ENCODE data around the gene GIT1.

The GIT1 gene

DNA sequence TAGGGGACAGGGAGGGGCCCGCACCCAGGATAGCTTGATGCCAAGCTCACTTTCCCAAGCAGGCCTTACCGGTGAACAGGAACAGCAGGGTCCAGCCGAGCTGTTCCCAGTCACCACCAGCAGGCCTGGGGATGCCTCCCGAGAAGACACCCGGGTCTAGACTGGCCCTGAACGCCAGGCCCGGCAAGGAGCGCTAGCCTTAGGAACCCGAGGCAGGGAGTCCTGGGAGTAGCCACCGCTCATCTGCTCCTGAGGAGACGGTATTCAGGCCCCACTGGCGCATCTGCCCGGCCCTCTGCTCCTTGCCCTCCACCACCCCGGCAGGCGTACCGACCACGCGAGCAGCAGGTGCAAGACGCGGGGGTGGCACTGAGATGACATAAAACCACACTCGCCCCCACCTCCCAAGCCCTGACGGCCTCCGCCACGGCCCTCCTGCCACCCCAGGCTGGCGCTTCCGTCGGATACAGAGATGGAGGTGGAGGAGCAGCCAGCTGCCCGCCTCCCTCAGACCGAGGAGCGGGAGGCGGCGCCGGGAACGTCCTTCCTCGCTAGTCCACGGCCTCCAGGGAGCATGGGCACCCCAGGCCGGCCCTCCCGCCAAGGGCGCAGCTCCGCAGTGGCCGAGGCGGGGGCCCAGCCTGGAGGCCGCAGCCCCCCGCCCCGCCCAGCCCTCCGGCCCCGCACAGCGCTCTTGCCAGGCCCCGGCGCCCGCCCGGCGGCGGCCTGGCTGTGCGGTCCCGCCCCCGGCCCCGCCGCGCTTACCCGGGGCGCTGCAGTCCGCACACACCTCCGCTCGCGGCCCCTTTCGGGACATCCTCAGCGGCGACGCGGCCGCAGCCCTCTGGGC lies 661 bp downstream of the GIT1 start:
- TF ChIP-seq, protein P1, sequence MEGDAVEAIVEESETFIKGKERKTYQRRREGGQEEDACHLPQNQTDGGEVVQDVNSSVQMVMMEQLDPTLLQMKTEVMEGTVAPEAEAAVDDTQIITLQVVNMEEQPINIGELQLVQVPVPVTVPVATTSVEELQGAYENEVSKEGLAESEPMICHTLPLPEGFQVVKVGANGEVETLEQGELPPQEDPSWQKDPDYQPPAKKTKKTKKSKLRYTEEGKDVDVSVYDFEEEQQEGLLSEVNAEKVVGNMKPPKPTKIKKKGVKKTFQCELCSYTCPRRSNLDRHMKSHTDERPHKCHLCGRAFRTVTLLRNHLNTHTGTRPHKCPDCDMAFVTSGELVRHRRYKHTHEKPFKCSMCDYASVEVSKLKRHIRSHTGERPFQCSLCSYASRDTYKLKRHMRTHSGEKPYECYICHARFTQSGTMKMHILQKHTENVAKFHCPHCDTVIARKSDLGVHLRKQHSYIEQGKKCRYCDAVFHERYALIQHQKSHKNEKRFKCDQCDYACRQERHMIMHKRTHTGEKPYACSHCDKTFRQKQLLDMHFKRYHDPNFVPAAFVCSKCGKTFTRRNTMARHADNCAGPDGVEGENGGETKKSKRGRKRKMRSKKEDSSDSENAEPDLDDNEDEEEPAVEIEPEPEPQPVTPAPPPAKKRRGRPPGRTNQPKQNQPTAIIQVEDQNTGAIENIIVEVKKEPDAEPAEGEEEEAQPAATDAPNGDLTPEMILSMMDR (IDR thresholded peaks at IDR 0.05; ENCODE audit: low read depth, low read length) = no peak
- DNase-seq (ENCODE audit: low read depth in 2 of 2) = peak; percentile 29 to 38
- H3K4me3 ChIP-seq (replicated peaks in 1 of 2; ENCODE audit: low read depth in 2 of 2, low read length in 2 of 2) = peak overlapping the region; percentile 82 to 90

DNA sequence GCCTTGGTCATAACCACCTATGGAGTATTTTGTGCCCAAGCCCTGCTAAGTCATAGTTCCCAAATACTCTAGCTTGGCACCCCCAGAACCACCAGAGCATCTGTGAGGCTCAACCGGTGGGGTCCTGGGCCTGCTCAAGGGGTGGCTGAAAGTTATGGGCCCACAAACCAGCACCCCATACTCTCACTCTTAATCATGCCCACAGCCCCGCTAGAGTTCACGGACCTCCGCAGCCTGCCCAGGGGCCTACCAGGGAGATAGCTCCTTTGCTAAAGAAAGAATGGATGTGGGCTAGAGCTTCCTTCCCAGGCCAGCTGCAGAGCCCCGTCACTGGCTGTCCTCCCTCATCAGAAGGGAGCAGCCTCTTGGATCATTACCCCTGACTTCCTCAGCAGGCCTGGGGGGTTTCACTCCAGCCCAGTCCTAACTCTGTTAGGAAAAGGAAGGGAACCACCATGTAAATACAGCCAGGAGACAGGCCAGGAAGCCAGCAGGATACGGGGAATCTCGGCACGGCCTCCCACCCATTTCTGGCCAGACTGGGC lies 1.4 kb downstream of the GIT1 start:
- DNase-seq (ENCODE audit: low read depth in 2 of 2) = no peak
- H3K4me3 ChIP-seq (replicated peaks in 1 of 2; ENCODE audit: low read depth in 2 of 2, low read length in 2 of 2) = peak overlapping the region; percentile 82 to 90
- TF ChIP-seq, protein P1 (IDR thresholded peaks at IDR 0.05; ENCODE audit: low read depth, low read length) = no peak

DNA sequence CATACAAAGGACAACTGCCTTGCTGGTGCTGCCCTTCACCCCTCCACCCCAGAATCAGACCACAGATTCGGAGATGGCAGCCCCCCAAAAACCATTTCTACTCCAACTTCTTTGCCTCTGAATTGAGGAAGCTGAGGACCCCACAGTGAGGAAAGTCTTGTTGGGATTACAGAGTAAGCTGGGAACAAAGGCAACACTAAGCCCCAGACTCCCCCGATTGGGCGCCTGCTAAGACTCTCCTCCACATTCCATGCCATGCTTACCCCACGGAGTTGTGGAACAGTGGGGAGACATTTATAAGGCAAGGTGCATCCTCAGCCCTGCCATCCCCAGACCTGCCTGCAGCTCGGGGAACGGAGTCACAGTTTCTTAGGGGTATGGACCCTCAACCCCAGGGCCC lies 1.9 kb downstream of the GIT1 start:
- TF ChIP-seq, protein P1 (IDR thresholded peaks at IDR 0.05; ENCODE audit: low read depth, low read length) = no peak
- H3K4me3 ChIP-seq (replicated peaks in 1 of 2; ENCODE audit: low read depth in 2 of 2, low read length in 2 of 2) = peak overlapping the region; percentile 82 to 90
- DNase-seq (ENCODE audit: low read depth in 2 of 2) = no peak

DNA sequence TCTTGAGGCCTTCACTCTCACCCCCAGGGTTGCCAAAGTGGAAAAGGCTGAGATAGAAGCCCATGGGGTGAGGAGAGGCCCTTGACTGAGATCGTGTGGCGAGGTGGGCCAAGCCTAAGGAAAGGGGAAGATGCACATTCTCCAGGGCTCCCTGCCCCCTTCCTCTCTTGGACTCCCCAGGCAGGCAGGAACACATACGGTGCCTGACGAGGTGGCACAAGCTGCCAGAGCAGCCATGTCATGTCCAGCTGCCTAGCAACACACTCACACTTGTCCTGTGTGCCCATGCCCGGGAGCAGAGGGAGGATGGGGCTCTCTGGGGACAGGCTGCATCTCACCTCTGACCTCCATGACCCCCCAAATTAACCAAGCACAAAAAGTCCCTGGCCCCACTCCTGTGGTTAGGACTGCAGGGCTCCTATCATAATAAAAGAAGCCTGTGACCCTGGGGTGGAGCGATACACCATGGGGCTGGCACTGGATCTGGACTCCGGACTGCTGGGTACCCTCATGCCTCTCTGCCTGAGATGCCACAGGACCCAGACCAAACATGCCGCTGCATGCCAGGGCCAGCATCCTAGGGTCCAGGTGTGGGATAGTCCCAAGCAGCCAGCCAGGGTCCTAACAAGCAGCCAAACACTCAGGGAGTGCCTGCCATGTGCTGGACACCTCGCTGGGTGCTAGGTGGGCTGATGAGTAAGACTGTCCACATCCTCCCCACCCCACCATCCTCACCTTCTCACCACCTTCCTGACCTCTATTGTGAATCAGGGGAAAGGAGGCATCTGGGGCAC lies 2.6 kb downstream of the GIT1 start:
- no peak for DNase-seq (ENCODE audit: low read depth in 2 of 2)
- H3K4me3 ChIP-seq (replicated peaks in 1 of 2; ENCODE audit: low read depth in 2 of 2, low read length in 2 of 2) = peak overlapping the region in 1 of 2 donors; percentile 82
- TF ChIP-seq, protein P1 (IDR thresholded peaks at IDR 0.05; ENCODE audit: low read depth, low read length) = no peak

DNA sequence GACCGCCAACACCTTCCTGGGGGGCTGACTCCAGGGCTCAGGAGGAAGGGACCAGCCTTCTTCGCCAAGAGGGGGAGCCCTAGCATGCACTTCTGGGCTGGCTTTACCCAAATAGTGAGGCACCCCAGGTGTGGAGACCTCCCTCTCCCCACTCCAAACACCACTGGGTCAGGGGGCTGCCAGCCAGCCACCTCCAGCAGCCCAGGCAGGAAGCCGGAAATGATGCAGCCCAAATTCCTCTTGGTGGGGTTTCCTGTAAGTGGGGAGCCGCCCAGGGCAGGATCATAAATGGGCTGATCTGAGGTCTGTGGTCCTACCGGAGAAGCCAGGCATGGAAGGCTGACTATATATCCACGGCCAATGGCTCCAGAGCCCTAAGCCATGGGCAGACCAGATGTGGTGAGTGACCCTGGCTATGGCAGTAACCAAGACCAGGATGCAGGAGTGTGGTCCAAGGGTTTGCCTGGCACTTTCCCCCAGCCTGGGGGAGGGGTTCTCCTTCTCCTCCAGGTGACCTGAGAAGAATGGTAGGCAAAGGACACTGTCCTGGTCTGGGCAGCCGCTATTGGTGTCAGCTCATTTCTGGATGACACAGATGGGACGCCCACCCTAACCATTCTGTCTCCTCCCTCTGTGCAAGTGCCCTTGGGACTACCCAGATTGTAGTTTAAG lies 4.2 kb downstream of the GIT1 start:
- H3K4me3 ChIP-seq (replicated peaks in 1 of 2; ENCODE audit: low read depth in 2 of 2, low read length in 2 of 2) = no peak overlapping the region
- TF ChIP-seq, protein P1 (IDR thresholded peaks at IDR 0.05; ENCODE audit: low read depth, low read length) = peak; percentile 35
- peak; percentile 37 to 57 for DNase-seq (ENCODE audit: low read depth in 2 of 2)

DNA sequence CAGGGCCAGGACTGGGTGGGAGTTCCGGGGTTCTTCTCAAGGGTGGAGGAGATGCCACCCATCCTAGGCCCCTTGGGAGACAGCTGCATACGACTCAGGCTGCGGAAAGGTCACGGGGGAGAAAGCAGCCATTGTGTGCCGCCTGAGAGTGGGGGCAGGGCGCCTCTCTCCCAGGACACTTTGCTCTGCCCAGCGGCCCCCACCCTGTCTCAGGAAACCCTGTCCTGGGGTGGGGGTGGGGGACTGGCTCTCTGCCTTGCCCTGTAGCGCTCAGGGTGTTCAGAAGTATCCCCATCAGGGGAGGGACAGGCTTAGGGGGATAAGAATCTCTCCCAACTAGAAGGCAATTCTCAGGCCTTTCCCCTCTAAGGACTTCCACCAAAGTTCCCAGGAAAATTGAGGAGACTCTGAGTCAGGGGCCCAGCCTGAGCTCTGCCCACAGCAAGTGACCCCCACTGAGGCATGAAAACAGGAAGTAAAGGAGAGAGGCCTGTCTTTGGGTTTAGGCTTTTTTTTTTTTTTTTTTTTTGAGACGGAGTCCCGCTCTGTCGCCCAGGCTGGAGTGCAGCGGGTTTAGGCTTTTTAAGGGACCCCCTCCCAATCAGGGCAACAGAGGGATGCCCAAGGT lies 4.9 kb downstream of the GIT1 start:
- TF ChIP-seq, protein P1 (IDR thresholded peaks at IDR 0.05; ENCODE audit: low read depth, low read length) = no peak
- H3K4me3 ChIP-seq (replicated peaks in 1 of 2; ENCODE audit: low read depth in 2 of 2, low read length in 2 of 2) = no peak overlapping the region
- no peak for DNase-seq (ENCODE audit: low read depth in 2 of 2)

Data from cardiac fibroblast (primary cell).